ENCODE results near the gene TTC9B. TPM values are rescaled to one million over a fixed set of nuclear protein-coding genes. Genes with fewer than 3 reads are reported as not detected.

TTC9B gene
- total and polyA plus RNA-seq, 4 donors = 19.9 to 139 (median 83.9) TPM

Other genes with a start within 250 kb of the TTC9B start
- 10 to 100 TPM; 80.9 to 90.5 TPM for gene PSMC4, start 247.2 kb downstream of the TTC9B start, total RNA-seq
- 100 to 1,000 TPM; 104 to 106 TPM for gene PSMC4, start 247.2 kb downstream of the TTC9B start, polyA plus RNA-seq (ENCODE audit: insufficient read length in 2 of 2)
- gene ZNF546, start 221.3 kb downstream of the TTC9B start, total RNA-seq = 10 to 100 TPM; 14.1 to 18.0 TPM
- 1 to 10 TPM; 6.1 to 9.5 TPM for gene ZNF546, start 221.3 kb downstream of the TTC9B start, polyA plus RNA-seq (ENCODE audit: insufficient read length in 2 of 2)
- gene ZNF780B, start 162.2 kb downstream of the TTC9B start, total RNA-seq = 10 to 100 TPM; 32.7 to 35.7 TPM
- gene ZNF780B, start 162.2 kb downstream of the TTC9B start, polyA plus RNA-seq (ENCODE audit: insufficient read length in 2 of 2) = 10 to 100 TPM; 17.7 to 18.9 TPM
- 10 to 100 TPM; 27.2 to 27.4 TPM for gene ZNF780A, start 127.4 kb downstream of the TTC9B start, total RNA-seq
- gene ZNF780A, start 127.4 kb downstream of the TTC9B start, polyA plus RNA-seq (ENCODE audit: insufficient read length in 2 of 2) = 10 to 100 TPM in 1 of 2 donors, 1 to 10 TPM in 1; 9.0 to 14.5 TPM
- 10 to 100 TPM; 11.1 to 18.4 TPM for gene MAP3K10, start 27.0 kb downstream of the TTC9B start, total RNA-seq
- 10 to 100 TPM; 82.9 to 99.7 TPM for gene MAP3K10, start 27.0 kb downstream of the TTC9B start, polyA plus RNA-seq (ENCODE audit: insufficient read length in 2 of 2)
- 1 to 10 TPM in 1 of 2 donors, under 1 TPM in 1; 0.69 to 1.3 TPM for gene CCNP, start 8.3 kb upstream of the TTC9B start, total RNA-seq
- gene CCNP, start 8.3 kb upstream of the TTC9B start, polyA plus RNA-seq (ENCODE audit: insufficient read length in 2 of 2) = 1 to 10 TPM; 2.8 to 4.5 TPM
- gene AKT2, start 67.0 kb upstream of the TTC9B start, total RNA-seq = 100 to 1,000 TPM in 1 of 2 donors, 10 to 100 TPM in 1; 62.8 to 126 TPM
- gene AKT2, start 67.0 kb upstream of the TTC9B start, polyA plus RNA-seq (ENCODE audit: insufficient read length in 2 of 2) = 100 to 1,000 TPM; 154 to 210 TPM
- 1 to 10 TPM; 6.9 to 8.7 TPM for gene C19orf47, start 130.0 kb upstream of the TTC9B start, total RNA-seq
- gene C19orf47, start 130.0 kb upstream of the TTC9B start, polyA plus RNA-seq (ENCODE audit: insufficient read length in 2 of 2) = 10 to 100 TPM; 22.8 to 24.4 TPM
- gene PLD3, start 130.3 kb upstream of the TTC9B start, total RNA-seq = 100 to 1,000 TPM; 257 to 394 TPM
- gene PLD3, start 130.3 kb upstream of the TTC9B start, polyA plus RNA-seq (ENCODE audit: insufficient read length in 2 of 2) = 100 to 1,000 TPM; 449 to 522 TPM
- under 1 TPM; 0.10 to 0.11 TPM for gene HIPK4, start 171.8 kb upstream of the TTC9B start, total RNA-seq
- gene HIPK4, start 171.8 kb upstream of the TTC9B start, polyA plus RNA-seq (ENCODE audit: insufficient read length in 2 of 2) = 1 to 10 TPM in 1 of 2 donors, under 1 TPM in 1; 0.70 to 1.6 TPM
- 10 to 100 TPM; 28.7 to 51.7 TPM for gene PRX, start 195.0 kb upstream of the TTC9B start, total RNA-seq
- gene PRX, start 195.0 kb upstream of the TTC9B start, polyA plus RNA-seq (ENCODE audit: insufficient read length in 2 of 2) = 1 to 10 TPM; 6.1 to 9.7 TPM
- gene SERTAD1, start 207.6 kb upstream of the TTC9B start, total RNA-seq = 10 to 100 TPM in 1 of 2 donors, 1 to 10 TPM in 1; 8.1 to 11.4 TPM
- 1 to 10 TPM; 4.9 to 5.5 TPM for gene SERTAD1, start 207.6 kb upstream of the TTC9B start, polyA plus RNA-seq (ENCODE audit: insufficient read length in 2 of 2)
- 10 to 100 TPM; 15.9 to 35.4 TPM for gene SERTAD3, start 226.0 kb upstream of the TTC9B start, total RNA-seq
- gene SERTAD3, start 226.0 kb upstream of the TTC9B start, polyA plus RNA-seq (ENCODE audit: insufficient read length in 2 of 2) = 10 to 100 TPM; 13.3 to 14.5 TPM
- 100 to 1,000 TPM in 1 of 2 donors, 10 to 100 TPM in 1; 70.9 to 102 TPM for gene BLVRB, start 247.4 kb upstream of the TTC9B start, total RNA-seq
- 10 to 100 TPM; 23.0 to 27.3 TPM for gene BLVRB, start 247.4 kb upstream of the TTC9B start, polyA plus RNA-seq (ENCODE audit: insufficient read length in 2 of 2)
- 10 to 100 TPM; 13.9 to 24.2 TPM for gene SPTBN4, start 248.6 kb upstream of the TTC9B start, total RNA-seq
- gene SPTBN4, start 248.6 kb upstream of the TTC9B start, polyA plus RNA-seq (ENCODE audit: insufficient read length in 2 of 2) = 10 to 100 TPM; 31.9 to 43.8 TPM